Measurements from ENCODE around the gene GTF3C2.

Gene GTF3C2

GRCh38 chr2:27291865-27292264, 64.7 kb downstream of the GTF3C2 start:
- DNase-seq = no peak

GRCh38 chr2:27290549-27290948, 66.0 kb downstream of the GTF3C2 start:
- no peak for DNase-seq

GRCh38 chr2:27288610-27289009, 68.0 kb downstream of the GTF3C2 start:
- no peak for DNase-seq

GRCh38 chr2:27285481-27285880, 71.1 kb downstream of the GTF3C2 start:
- no peak for DNase-seq

- DNase-seq = no peak
Measured at GRCh38 chr2:27284996-27285395, 71.6 kb downstream of the GTF3C2 start.

- no peak for DNase-seq
Measured at GRCh38 chr2:27282892-27283291, 73.7 kb downstream of the GTF3C2 start.

- DNase-seq = no peak
Measured at GRCh38 chr2:27281855-27282559, 74.6 kb downstream of the GTF3C2 start, which contains the start of gene TRIM54. Gene TRIM54, plus strand, starts transcription at chr2:27282429. Its CDS starts 303 bp downstream, at chr2:27282732.

GRCh38 chr2:27281442-27281841, 75.1 kb downstream of the GTF3C2 start:
- no peak for DNase-seq

GRCh38 chr2:27280826-27281225, 75.7 kb downstream of the GTF3C2 start:
- DNase-seq = no peak

- no peak for DNase-seq
Measured at GRCh38 chr2:27278010-27278409, 78.6 kb downstream of the GTF3C2 start.

Measured in stimulated activated CD4-positive, alpha-beta T cell treated with anti-CD3 and anti-CD28 coated beads, Interleukin-4, amount 100 ng/mL, for 4 hours (primary cell).